ENCODE measurements around the gene LAG3.

GRCh38 chr12:6724409-6724797 lies 47.9 kb upstream of the LAG3 start:
- 0 out of 2 replicates have a peak, but pooled peaks have one; percentile 5 for TF ChIP-seq POLR2AphosphoS5 (IDR thresholded peaks at IDR 0.05; ENCODE audit: low read depth, low read length)
- no peak for TF ChIP-seq SIN3A (IDR thresholded peaks at IDR 0.05; ENCODE audit: borderline replicate concordance, insufficient read depth, low read length)
- TF ChIP-seq REST (IDR thresholded peaks at IDR 0.05; ENCODE audit: insufficient read depth in 1 of 2, low read depth in 2 of 2, low read length in 2 of 2), result no peak
